ENCODE data around the gene PTGR3.
A peak's percentile ranks its signal among the peaks of the same experiment; 100 is the strongest.

The PTGR3 gene

GRCh38 chr18:75214766-75215510 is 6.0 kb upstream of the PTGR3 start:
- no peak for DNase-seq (ENCODE audit: low read depth)

GRCh38 chr18:75214332-75214690 is 5.4 kb upstream of the PTGR3 start:
- DNase-seq (ENCODE audit: low read depth), result no peak

GRCh38 chr18:75213611-75214331 is 4.8 kb upstream of the PTGR3 start:
- no peak for DNase-seq (ENCODE audit: low read depth)

GRCh38 chr18:75212751-75213090 is 3.8 kb upstream of the PTGR3 start:
- no peak for DNase-seq (ENCODE audit: low read depth)

- DNase-seq (ENCODE audit: low read depth), result no peak
Measured at GRCh38 chr18:75211953-75212750, 3.2 kb upstream of the PTGR3 start.

- no peak for DNase-seq (ENCODE audit: low read depth)
Measured at GRCh38 chr18:75211626-75211952, 2.6 kb upstream of the PTGR3 start.

- DNase-seq (ENCODE audit: low read depth), result no peak
Measured at GRCh38 chr18:75211002-75211621, 2.2 kb upstream of the PTGR3 start.

- DNase-seq (ENCODE audit: low read depth), result peak; percentile 78
Measured at GRCh38 chr18:75210274-75211001, 1.5 kb upstream of the PTGR3 start, which contains the start of gene TSHZ1. TSHZ1 (plus strand) TSS chr18:75210797; CDS start chr18:75211877, 1,080 bp downstream.

- DNase-seq (ENCODE audit: low read depth), result no peak
Measured at GRCh38 chr18:75209951-75210258, 966 bp upstream of the PTGR3 start.

GRCh38 chr18:75208836-75209128 is 157 bp downstream of the PTGR3 start:
- no peak for DNase-seq (ENCODE audit: low read depth)

- no peak for DNase-seq (ENCODE audit: low read depth)
Measured at GRCh38 chr18:75208155-75208835, 644 bp downstream of the PTGR3 start.

GRCh38 chr18:75207310-75208154 is 1.4 kb downstream of the PTGR3 start:
- no peak for DNase-seq (ENCODE audit: low read depth)

- no peak for DNase-seq (ENCODE audit: low read depth)
Measured at GRCh38 chr18:75206452-75207309, 2.3 kb downstream of the PTGR3 start.

- no peak for DNase-seq (ENCODE audit: low read depth)
Measured at GRCh38 chr18:75205514-75206132, 3.3 kb downstream of the PTGR3 start.

- DNase-seq (ENCODE audit: low read depth), result no peak
Measured at GRCh38 chr18:75204732-75205513, 4.0 kb downstream of the PTGR3 start.

GRCh38 chr18:75204269-75204731 is 4.6 kb downstream of the PTGR3 start:
- no peak for DNase-seq (ENCODE audit: low read depth)

- DNase-seq (ENCODE audit: low read depth), result no peak
Measured at GRCh38 chr18:75203416-75204268, 5.3 kb downstream of the PTGR3 start.
